Keratinocyte (primary cell): ENCODE results near the gene GSC2. TPM values are rescaled to one million over a fixed set of nuclear protein-coding genes. Genes with fewer than 3 reads are reported as not detected.

Experiments used
- DNase-seq: peaks from one replicate; pipeline ENCODE4 v3.0.0-alpha.2; 2011; ENCODE audit warnings: low read depth, missing footprints, low spot score
- FAIRE-seq: peaks from 2 replicates; lab custom pipeline; 2011; peaks lifted over from hg19 to GRCh38; lab: Jason Lieb, UNC
- H2AFZ ChIP-seq: 2 replicates; pipeline ENCODE4 v1.6.0; 2012; ENCODE audit warnings: low read length, control low read depth, inconsistent platforms; ENCODE audit not compliant: control insufficient read depth
- H3K27ac ChIP-seq: 2 replicates; pipeline ENCODE4 v1.5.1; 2011; ENCODE audit warnings: low read length; ENCODE audit not compliant: control insufficient read depth, insufficient read depth
- H3K27me3 ChIP-seq: 3 replicates; pipeline ENCODE4 v1.6.0; 2011; ENCODE audit warnings: low read length; ENCODE audit not compliant: control insufficient read depth, insufficient read depth; ENCODE audit errors: extremely low read depth
- H3K36me3 ChIP-seq, 2 experiments: 2 replicates in 1 of 2; 3 replicates in 1 of 2; pipeline ENCODE4 v1.5.1; 2011; ENCODE audit warnings: low read length in 2 of 2, mild to moderate bottlenecking in 1 of 2; ENCODE audit not compliant: control insufficient read depth in 2 of 2, insufficient read depth in 2 of 2; ENCODE audit errors: extremely low read depth in 1 of 2
- H3K4me1 ChIP-seq: 3 replicates; pipeline ENCODE4 v1.5.1; 2011; ENCODE audit warnings: low read length; ENCODE audit not compliant: control insufficient read depth, insufficient read depth; ENCODE audit errors: extremely low read depth
- H3K4me2 ChIP-seq: 3 replicates; pipeline ENCODE4 v1.6.0; 2011; ENCODE audit warnings: low read depth, low read length; ENCODE audit not compliant: control insufficient read depth, insufficient read depth; ENCODE audit errors: extremely low read depth
- H3K4me3 ChIP-seq, 3 experiments: fragments of 200-600 bp in 1 of 3; sonication (generic) in 1 of 3; 2 replicates in 2 of 3; 3 replicates in 1 of 3; pipeline ENCODE4 v1.5.1; 2011 to 2016; ENCODE audit warnings: low read length in 3 of 3, mild to moderate bottlenecking in 3 of 3, control low read depth in 2 of 3, inconsistent platforms in 1 of 3, low read depth in 1 of 3, mixed read lengths in 1 of 3, mixed run types in 1 of 3, moderate library complexity in 1 of 3; ENCODE audit not compliant: control insufficient read depth in 2 of 3, insufficient read depth in 2 of 3; ENCODE audit errors: extremely low read depth in 1 of 3
- H3K79me2 ChIP-seq: 2 replicates; pipeline ENCODE4 v1.6.0; 2012; ENCODE audit warnings: low read length; ENCODE audit not compliant: control insufficient read depth, insufficient read depth
- H3K9ac ChIP-seq: 3 replicates; pipeline ENCODE4 v1.6.0; 2011; ENCODE audit warnings: low read length; ENCODE audit not compliant: control insufficient read depth, insufficient read depth; ENCODE audit errors: extremely low read depth
- H3K9me1 ChIP-seq: 3 replicates; pipeline ENCODE4 v1.6.0; 2011; ENCODE audit warnings: low read length; ENCODE audit not compliant: control insufficient read depth, insufficient read depth; ENCODE audit errors: extremely low read depth
- H3K9me3 ChIP-seq: 2 replicates; pipeline ENCODE4 v1.5.1; 2012; ENCODE audit warnings: low read depth, low read length; ENCODE audit not compliant: control insufficient read depth
- H4K20me1 ChIP-seq: 3 replicates; pipeline ENCODE4 v1.6.0; 2011; ENCODE audit warnings: low read length; ENCODE audit not compliant: control insufficient read depth, insufficient read depth; ENCODE audit errors: extremely low read depth
- CTCF ChIP-seq, 3 experiments: IDR thresholded peaks in 1 of 3; conservative IDR thresholded peaks in 1 of 3; optimal IDR thresholded peaks in 1 of 3; 2 replicates in 2 of 3; 3 replicates in 1 of 3; pipeline versions ENCODE3 to v1.5.1; 2011; ENCODE audit warnings: low read length in 3 of 3, mild to moderate bottlenecking in 3 of 3, moderate library complexity in 2 of 3, control low read depth in 1 of 3, inconsistent platforms in 1 of 3; ENCODE audit not compliant: insufficient read depth in 2 of 3; ENCODE audit errors: extremely low read depth in 1 of 3
- EZH2 ChIP-seq: IDR thresholded peaks from one replicate; pipeline ENCODE4 v1.6.1; 2012; ENCODE audit warnings: inconsistent platforms, mild to moderate bottlenecking, low read length, moderate library complexity
- dilution Hi-C: fragments of 300-500 bp; cut with MboI; formaldehyde crosslinking; loops from one replicate; pipeline ENCODE4 v1.7.0; 2020; ENCODE audit warnings: low sequenced_read_pairs; ENCODE audit not compliant: extremely low pct_ligation_motif_present
- polyA plus RNA-seq, 5 experiments: library from polyadenylated mRNA; depleted of rRNA in 3 of 5; stranded (reverse) in 3 of 5; stranded (forward) in 1 of 5; unstranded in 1 of 5; fragments of >200 nt; gene quantifications; 1 replicate in 1 of 5; 2 replicates in 3 of 5; 3 replicates in 1 of 5; pipeline versions ENCODE4 v1.2.1 to v1.2.3, GENCODE V29; 2011 to 2012; ENCODE audit warnings: missing spikeins in 2 of 5, low read depth in 1 of 5, low replicate concordance in 1 of 5

The GSC2 gene
- polyA plus RNA-seq, 1 donor (not counting 4 experiments of a cell fraction or from before 2014, with no cell fraction given), result not detected

- Histone ChIP-seq H3K27ac (no peak overlapping the region), H3K4me1 (peaks cover 12% of the 10 kb centered on the region), H3K36me3 (peaks cover 20 to 38% of the 10 kb centered on the region in 2 experiments), H3K9me1 (peaks cover under 1% of the 10 kb centered on the region), H4K20me1 (no peaks in the 10 kb centered on the region), H3K9me3 (no peaks in the 10 kb centered on the region), H3K4me2 (no peak overlapping the region), H2AFZ (no peak overlapping the region), H3K27me3 (no peaks in the 10 kb centered on the region), H3K79me2 (no peaks in the 10 kb centered on the region), H3K4me3 (no peak overlapping the region), H3K9ac (no peak overlapping the region)
- DNase-seq (no peak), FAIRE-seq (no peak)
- TF ChIP-seq EZH2 (no peak), CTCF (optimal IDR thresholded peaks at IDR 0.05 in 1 of 3, IDR thresholded peaks at IDR 0.05 in 1 of 3, conservative IDR thresholded peaks at IDR 0.05 in 1 of 3; ENCODE audit: extremely low read depth in 1 of 3, insufficient read depth in 2 of 3, low read length in 3 of 3) (no peak)
- dilution Hi-C loops, result no loop called here
Observed at GRCh38 chr22:19134176-19134831, 15.8 kb downstream of the GSC2 start.

- no peak overlapping the region for H2AFZ ChIP-seq
- no peak for DNase-seq
- H3K9ac ChIP-seq, result no peak overlapping the region
- H3K27ac ChIP-seq, result no peak overlapping the region
- H3K9me1 ChIP-seq, result peaks cover 3% of the 10 kb centered on the region
- H3K4me3 ChIP-seq, result no peak overlapping the region
- FAIRE-seq, result no peak
- dilution Hi-C loops, result no loop called here
- TF ChIP-seq CTCF (optimal IDR thresholded peaks at IDR 0.05 in 1 of 3, IDR thresholded peaks at IDR 0.05 in 1 of 3, conservative IDR thresholded peaks at IDR 0.05 in 1 of 3; ENCODE audit: extremely low read depth in 1 of 3, insufficient read depth in 2 of 3, low read length in 3 of 3), result no peak
- TF ChIP-seq EZH2, result no peak
- no peaks in the 10 kb centered on the region for H3K79me2 ChIP-seq
- no peaks in the 10 kb centered on the region for H3K27me3 ChIP-seq
- no peaks in the 10 kb centered on the region for H3K9me3 ChIP-seq
- no peak overlapping the region for H3K4me2 ChIP-seq
- H4K20me1 ChIP-seq, result no peaks in the 10 kb centered on the region
- H3K4me1 ChIP-seq, result peaks cover 19% of the 10 kb centered on the region
- H3K36me3 ChIP-seq, result peaks cover 17 to 31% of the 10 kb centered on the region in 2 experiments
Observed at GRCh38 chr22:19133561-19133960, 16.5 kb downstream of the GSC2 start.
